Hepatocyte (in vitro differentiated cells): Measurements from ENCODE around the gene PRELID1.

Source experiments
- EZH2 ChIP-seq: fragments of 200-600 bp; sonication (generic); IDR thresholded peaks from 2 replicates; pipeline ENCODE4 v1.6.1; 2016; ENCODE audit warnings: antibody characterized with exemption, mild to moderate bottlenecking, borderline replicate concordance
- EZH2phosphoT487 ChIP-seq: fragments of 200-600 bp; sonication (generic); IDR thresholded peaks from one replicate; pipeline ENCODE4 v1.6.1; 2018; ENCODE audit warnings: antibody characterized with exemption, mild to moderate bottlenecking, low read depth, moderate library complexity; ENCODE audit not compliant: unreplicated experiment, severe bottlenecking
- TF ChIP-seq, protein P1 (sequence below): fragments of 200-600 bp; sonication (generic); IDR thresholded peaks from 2 replicates; pipeline ENCODE4 v1.5.1; 2016; ENCODE audit warnings: antibody characterized with exemption, mild to moderate bottlenecking; ENCODE audit not compliant: poor library complexity

DNA sequence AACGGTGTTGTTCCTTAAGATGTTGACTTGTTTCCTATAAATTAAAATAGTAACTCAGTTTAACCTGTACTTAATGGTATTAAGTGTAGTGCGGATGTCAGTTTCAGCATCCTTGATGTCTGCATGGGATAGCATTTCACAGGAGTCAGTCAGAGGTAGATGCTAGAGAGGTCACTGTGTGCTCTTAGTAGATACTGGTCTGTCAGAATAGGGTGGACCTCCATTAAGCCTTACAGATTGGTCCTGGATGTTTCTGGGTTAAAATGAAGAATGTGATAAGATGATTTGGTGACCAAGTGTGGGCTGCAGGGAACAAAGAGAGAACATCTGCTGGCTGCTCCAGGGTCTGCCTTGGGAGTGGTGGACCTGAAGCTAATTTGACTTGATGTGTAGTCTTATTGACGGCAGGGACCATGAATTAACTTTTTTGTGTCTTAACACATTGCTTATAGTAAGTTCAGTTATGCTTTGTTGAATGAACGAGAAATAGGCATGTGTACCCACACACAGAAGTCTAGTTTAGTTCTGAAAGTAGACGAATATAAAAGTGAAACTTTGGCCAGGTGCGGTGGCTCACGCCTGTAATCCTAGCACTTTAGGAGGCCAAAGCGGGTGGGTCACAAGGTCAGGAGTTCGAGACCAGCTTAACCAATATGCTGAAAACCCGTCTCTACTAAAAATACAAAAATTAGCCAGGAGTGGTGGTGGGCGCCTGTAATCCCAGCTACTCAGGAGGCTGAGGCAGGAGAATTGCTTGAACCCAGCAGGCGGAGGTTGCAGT is 12.6 kb upstream of the PRELID1 start:
- TF ChIP-seq, protein P1, sequence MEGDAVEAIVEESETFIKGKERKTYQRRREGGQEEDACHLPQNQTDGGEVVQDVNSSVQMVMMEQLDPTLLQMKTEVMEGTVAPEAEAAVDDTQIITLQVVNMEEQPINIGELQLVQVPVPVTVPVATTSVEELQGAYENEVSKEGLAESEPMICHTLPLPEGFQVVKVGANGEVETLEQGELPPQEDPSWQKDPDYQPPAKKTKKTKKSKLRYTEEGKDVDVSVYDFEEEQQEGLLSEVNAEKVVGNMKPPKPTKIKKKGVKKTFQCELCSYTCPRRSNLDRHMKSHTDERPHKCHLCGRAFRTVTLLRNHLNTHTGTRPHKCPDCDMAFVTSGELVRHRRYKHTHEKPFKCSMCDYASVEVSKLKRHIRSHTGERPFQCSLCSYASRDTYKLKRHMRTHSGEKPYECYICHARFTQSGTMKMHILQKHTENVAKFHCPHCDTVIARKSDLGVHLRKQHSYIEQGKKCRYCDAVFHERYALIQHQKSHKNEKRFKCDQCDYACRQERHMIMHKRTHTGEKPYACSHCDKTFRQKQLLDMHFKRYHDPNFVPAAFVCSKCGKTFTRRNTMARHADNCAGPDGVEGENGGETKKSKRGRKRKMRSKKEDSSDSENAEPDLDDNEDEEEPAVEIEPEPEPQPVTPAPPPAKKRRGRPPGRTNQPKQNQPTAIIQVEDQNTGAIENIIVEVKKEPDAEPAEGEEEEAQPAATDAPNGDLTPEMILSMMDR = no peak
- no peak for TF ChIP-seq EZH2phosphoT487
- no peak for TF ChIP-seq EZH2
